SK-N-SH treated with all-trans-retinoic acid at 6 μM for 48 hours (cell line): ENCODE data around the gene CSF3R.

Source experiments
- ATAC-seq: fragments of 200-7000 bp; cut with Tn5 transposase; 3 replicates; pipeline ENCODE4 v1.9.1; 2020; ENCODE audit warnings: mild to moderate bottlenecking, moderate library complexity
- BACH2 ChIP-seq: fragments of 250-450 bp; sonication (Bioruptor Pico); IDR thresholded peaks from 2 replicates; pipeline ENCODE4 v1.9.0; 2021; ENCODE audit warnings: mild to moderate bottlenecking, borderline replicate concordance
- CREB5 ChIP-seq: fragments of 250-450 bp; sonication (Bioruptor Pico); IDR thresholded peaks from 2 replicates; pipeline ENCODE4 v1.5.1; 2020; ENCODE audit warnings: low read depth, mild to moderate bottlenecking, moderate library complexity
- CSDC2 ChIP-seq: fragments of 250-450 bp; sonication (Bioruptor Pico); IDR thresholded peaks from 2 replicates; pipeline ENCODE4 v1.5.0; 2020; ENCODE audit warnings: mild to moderate bottlenecking, moderate library complexity
- ESRRG ChIP-seq: fragments of 250-450 bp; sonication (Bioruptor Pico); IDR thresholded peaks from 2 replicates; pipeline ENCODE4 v1.6.1; 2021; ENCODE audit warnings: mild to moderate bottlenecking
- GLIS3 ChIP-seq: fragments of 250-450 bp; sonication (Bioruptor Pico); IDR thresholded peaks from 2 replicates; pipeline ENCODE4 v1.5.0; 2020; ENCODE audit warnings: mild to moderate bottlenecking, moderate library complexity
- ISL1 ChIP-seq: fragments of 250-450 bp; sonication (Bioruptor Pico); IDR thresholded peaks from 2 replicates; pipeline ENCODE4 v2.1.2; 2022; ENCODE audit warnings: mild to moderate bottlenecking, moderate library complexity
- OSR1 ChIP-seq: fragments of 250-450 bp; sonication (Bioruptor Pico); IDR thresholded peaks from 2 replicates; pipeline ENCODE4 v1.8.0; 2022; ENCODE audit warnings: moderate library complexity, mild to moderate bottlenecking, inconsistent platforms
- PPARA ChIP-seq: fragments of 250-450 bp; sonication (Bioruptor Pico); IDR thresholded peaks from 2 replicates; pipeline ENCODE4 v1.5.0; 2020; ENCODE audit warnings: mild to moderate bottlenecking, borderline replicate concordance
- RARB ChIP-seq: fragments of 250-450 bp; sonication (Bioruptor Pico); IDR thresholded peaks from 2 replicates; pipeline ENCODE4 v1.8.0; 2021; ENCODE audit warnings: mild to moderate bottlenecking, moderate library complexity
- SNAI2 ChIP-seq: fragments of 250-450 bp; sonication (Bioruptor Pico); IDR thresholded peaks from 2 replicates; pipeline ENCODE4 v1.5.0; 2020; ENCODE audit warnings: mild to moderate bottlenecking, moderate library complexity
- TCF4 ChIP-seq: fragments of 250-450 bp; sonication (Bioruptor Pico); IDR thresholded peaks from 2 replicates; pipeline ENCODE4 v1.8.0; 2021; ENCODE audit warnings: mild to moderate bottlenecking, moderate library complexity, borderline replicate concordance
- TOX ChIP-seq: fragments of 250-450 bp; sonication (Bioruptor Pico); IDR thresholded peaks from 2 replicates; pipeline ENCODE4 v1.8.0; 2021; ENCODE audit warnings: mild to moderate bottlenecking, moderate library complexity, borderline replicate concordance
- ZC3H10 ChIP-seq: fragments of 250-450 bp; sonication (Bioruptor Pico); IDR thresholded peaks from 2 replicates; pipeline ENCODE4 v1.5.1; 2021; ENCODE audit warnings: mild to moderate bottlenecking, moderate library complexity
- ZNF565 ChIP-seq: fragments of 450-650 bp; formaldehyde crosslinking; conservative IDR thresholded peaks from 2 replicates; pipeline ENCODE4 v1.5.0; 2020; ENCODE audit warnings: low read depth, mild to moderate bottlenecking, moderate library complexity
- ZNF8 ChIP-seq: fragments of 450-650 bp; formaldehyde crosslinking; IDR thresholded peaks from 2 replicates; pipeline ENCODE4 v1.5.0; 2020; ENCODE audit warnings: mild to moderate bottlenecking, moderate library complexity
- TF ChIP-seq, protein P1 (sequence below): fragments of 250-450 bp; sonication (Bioruptor Pico); IDR thresholded peaks from 2 replicates; pipeline ENCODE4 v1.5.1; 2021; ENCODE audit warnings: mild to moderate bottlenecking, moderate library complexity
- TF ChIP-seq, protein P2 (sequence below): fragments of 250-450 bp; sonication (Bioruptor Pico); IDR thresholded peaks from 2 replicates; pipeline ENCODE4 v1.5.0; 2020; ENCODE audit warnings: mild to moderate bottlenecking, moderate library complexity
- TF ChIP-seq, protein P3 (sequence below): fragments of 250-450 bp; sonication (Bioruptor Pico); IDR thresholded peaks from 2 replicates; pipeline ENCODE4 v1.8.0; 2020; ENCODE audit warnings: mild to moderate bottlenecking, moderate library complexity, borderline replicate concordance

The CSF3R gene

GRCh38 chr1:36440646-36441045, 42.1 kb downstream of the CSF3R start (continued):
- no peak for TF ChIP-seq CREB5 (CRISPR knock-in tag)
- TF ChIP-seq ZNF565 (CRISPR knock-in tag), result no peak
- TF ChIP-seq BACH2 (CRISPR knock-in tag), result no peak
- TF ChIP-seq ESRRG, result no peak
- TF ChIP-seq SNAI2 (CRISPR knock-in tag), result no peak
- TF ChIP-seq, all 23 proteins: peak for 0

GRCh38 chr1:36440044-36440443, 42.7 kb downstream of the CSF3R start:
- no peak for ATAC-seq
- no peak for TF ChIP-seq CREB5 (CRISPR knock-in tag)
- no peak for TF ChIP-seq ISL1 (CRISPR knock-in tag)
- TF ChIP-seq, protein P1, sequence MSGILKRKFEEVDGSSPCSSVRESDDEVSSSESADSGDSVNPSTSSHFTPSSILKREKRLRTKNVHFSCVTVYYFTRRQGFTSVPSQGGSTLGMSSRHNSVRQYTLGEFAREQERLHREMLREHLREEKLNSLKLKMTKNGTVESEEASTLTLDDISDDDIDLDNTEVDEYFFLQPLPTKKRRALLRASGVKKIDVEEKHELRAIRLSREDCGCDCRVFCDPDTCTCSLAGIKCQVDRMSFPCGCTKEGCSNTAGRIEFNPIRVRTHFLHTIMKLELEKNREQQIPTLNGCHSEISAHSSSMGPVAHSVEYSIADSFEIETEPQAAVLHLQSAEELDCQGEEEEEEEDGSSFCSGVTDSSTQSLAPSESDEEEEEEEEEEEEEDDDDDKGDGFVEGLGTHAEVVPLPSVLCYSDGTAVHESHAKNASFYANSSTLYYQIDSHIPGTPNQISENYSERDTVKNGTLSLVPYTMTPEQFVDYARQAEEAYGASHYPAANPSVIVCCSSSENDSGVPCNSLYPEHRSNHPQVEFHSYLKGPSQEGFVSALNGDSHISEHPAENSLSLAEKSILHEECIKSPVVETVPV (CRISPR knock-in tag), result no peak
- TF ChIP-seq RARB (CRISPR knock-in tag), result no peak
- no peak for TF ChIP-seq BACH2 (CRISPR knock-in tag)
- TF ChIP-seq ZNF565 (CRISPR knock-in tag), result no peak
- no peak for TF ChIP-seq GLIS3 (CRISPR knock-in tag)
- TF ChIP-seq TCF4 (CRISPR knock-in tag), result no peak

- no peak for ATAC-seq
- TF ChIP-seq ESRRG, result no peak
- no peak for TF ChIP-seq CREB5 (CRISPR knock-in tag)
- TF ChIP-seq, protein P2, sequence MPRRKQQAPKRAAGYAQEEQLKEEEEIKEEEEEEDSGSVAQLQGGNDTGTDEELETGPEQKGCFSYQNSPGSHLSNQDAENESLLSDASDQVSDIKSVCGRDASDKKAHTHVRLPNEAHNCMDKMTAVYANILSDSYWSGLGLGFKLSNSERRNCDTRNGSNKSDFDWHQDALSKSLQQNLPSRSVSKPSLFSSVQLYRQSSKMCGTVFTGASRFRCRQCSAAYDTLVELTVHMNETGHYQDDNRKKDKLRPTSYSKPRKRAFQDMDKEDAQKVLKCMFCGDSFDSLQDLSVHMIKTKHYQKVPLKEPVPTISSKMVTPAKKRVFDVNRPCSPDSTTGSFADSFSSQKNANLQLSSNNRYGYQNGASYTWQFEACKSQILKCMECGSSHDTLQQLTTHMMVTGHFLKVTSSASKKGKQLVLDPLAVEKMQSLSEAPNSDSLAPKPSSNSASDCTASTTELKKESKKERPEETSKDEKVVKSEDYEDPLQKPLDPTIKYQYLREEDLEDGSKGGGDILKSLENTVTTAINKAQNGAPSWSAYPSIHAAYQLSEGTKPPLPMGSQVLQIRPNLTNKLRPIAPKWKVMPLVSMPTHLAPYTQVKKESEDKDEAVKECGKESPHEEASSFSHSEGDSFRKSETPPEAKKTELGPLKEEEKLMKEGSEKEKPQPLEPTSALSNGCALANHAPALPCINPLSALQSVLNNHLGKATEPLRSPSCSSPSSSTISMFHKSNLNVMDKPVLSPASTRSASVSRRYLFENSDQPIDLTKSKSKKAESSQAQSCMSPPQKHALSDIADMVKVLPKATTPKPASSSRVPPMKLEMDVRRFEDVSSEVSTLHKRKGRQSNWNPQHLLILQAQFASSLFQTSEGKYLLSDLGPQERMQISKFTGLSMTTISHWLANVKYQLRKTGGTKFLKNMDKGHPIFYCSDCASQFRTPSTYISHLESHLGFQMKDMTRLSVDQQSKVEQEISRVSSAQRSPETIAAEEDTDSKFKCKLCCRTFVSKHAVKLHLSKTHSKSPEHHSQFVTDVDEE (CRISPR knock-in tag), result no peak
- no peak for TF ChIP-seq OSR1 (CRISPR knock-in tag)
- TF ChIP-seq, protein P1 (CRISPR knock-in tag), result no peak
- TF ChIP-seq SNAI2 (CRISPR knock-in tag), result no peak
- TF ChIP-seq ZNF565 (CRISPR knock-in tag), result no peak
Measured at GRCh38 chr1:36438715-36439114, 44.0 kb downstream of the CSF3R start.

DNA sequence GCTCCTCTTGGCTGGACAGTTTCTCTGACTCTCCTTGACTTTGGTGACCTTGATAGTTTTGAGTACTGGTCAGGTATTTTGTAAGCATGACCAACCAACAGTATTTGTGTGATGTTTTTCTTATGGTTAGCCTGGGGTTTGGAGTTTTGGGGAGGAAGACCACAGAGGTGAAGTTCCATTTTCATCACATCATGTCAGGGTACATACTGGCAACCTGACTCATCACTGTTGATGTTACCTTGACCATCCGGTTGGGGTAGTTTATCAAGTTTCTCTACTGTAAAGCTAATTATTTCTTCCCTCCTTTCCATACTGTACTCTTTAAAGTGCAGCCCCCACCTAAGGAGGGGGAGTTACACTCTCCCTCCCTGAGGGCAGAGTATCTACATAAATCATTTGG, 45.9 kb downstream of the CSF3R start:
- no peak for ATAC-seq
- TF ChIP-seq ZNF565 (CRISPR knock-in tag) (no peak), ZC3H10 (no peak), TCF4 (CRISPR knock-in tag) (no peak), PPARA (CRISPR knock-in tag) (no peak), TOX (CRISPR knock-in tag) (no peak), CSDC2 (CRISPR knock-in tag) (no peak), ZNF8 (CRISPR knock-in tag) (no peak), ESRRG (no peak), CREB5 (CRISPR knock-in tag) (no peak), SNAI2 (CRISPR knock-in tag) (no peak), OSR1 (CRISPR knock-in tag) (no peak)
- TF ChIP-seq, protein P3, sequence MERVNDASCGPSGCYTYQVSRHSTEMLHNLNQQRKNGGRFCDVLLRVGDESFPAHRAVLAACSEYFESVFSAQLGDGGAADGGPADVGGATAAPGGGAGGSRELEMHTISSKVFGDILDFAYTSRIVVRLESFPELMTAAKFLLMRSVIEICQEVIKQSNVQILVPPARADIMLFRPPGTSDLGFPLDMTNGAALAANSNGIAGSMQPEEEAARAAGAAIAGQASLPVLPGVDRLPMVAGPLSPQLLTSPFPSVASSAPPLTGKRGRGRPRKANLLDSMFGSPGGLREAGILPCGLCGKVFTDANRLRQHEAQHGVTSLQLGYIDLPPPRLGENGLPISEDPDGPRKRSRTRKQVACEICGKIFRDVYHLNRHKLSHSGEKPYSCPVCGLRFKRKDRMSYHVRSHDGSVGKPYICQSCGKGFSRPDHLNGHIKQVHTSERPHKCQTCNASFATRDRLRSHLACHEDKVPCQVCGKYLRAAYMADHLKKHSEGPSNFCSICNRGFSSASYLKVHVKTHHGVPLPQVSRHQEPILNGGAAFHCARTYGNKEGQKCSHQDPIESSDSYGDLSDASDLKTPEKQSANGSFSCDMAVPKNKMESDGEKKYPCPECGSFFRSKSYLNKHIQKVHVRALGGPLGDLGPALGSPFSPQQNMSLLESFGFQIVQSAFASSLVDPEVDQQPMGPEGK (CRISPR knock-in tag), result no peak
- TF ChIP-seq, protein P2 (CRISPR knock-in tag), result no peak
